HG02870 (cell line): ENCODE measurements around the gene ZNF326.
"Not testable (repeated sequence)": the region's sequence is repeated elsewhere in the genome, so short reads cannot be mapped to it uniquely, and the experiment has no call there.

Experiments used
- ATAC-seq: cut with Tn5 transposase; IDR thresholded peaks from one replicate; pipeline ENCODE4 v1.9.1; 2021; ENCODE audit warnings: mild to moderate bottlenecking, moderate library complexity; ENCODE audit not compliant: unreplicated experiment

The ZNF326 gene

DNA sequence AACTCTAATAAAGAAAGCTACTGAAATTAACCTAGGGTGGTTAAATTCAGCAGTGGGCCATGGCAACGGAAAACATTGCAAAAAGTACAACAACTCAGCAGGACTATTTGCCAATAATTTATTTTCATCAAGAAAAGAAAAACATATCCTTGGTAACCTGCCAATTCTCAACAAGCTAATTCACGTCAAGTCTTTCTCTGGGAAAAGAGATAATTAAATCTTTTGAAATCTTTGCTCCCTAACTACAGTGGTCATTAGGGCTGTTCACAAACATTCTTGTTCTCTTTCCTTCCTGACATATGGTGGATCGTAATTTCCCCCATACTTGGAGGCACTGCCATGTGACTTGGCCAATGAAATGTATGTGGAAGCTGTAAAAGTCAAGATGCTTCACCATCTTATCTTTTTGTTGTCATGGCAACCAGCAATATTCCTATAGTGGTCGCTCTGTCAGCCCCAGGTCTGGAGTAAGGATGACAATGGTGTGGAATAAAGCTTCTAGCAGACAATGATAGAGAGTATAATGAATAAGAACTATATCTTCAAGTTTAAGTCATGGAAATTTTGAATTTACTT lies 29.6 kb upstream of the ZNF326 start:
- no peak for ATAC-seq

DNA sequence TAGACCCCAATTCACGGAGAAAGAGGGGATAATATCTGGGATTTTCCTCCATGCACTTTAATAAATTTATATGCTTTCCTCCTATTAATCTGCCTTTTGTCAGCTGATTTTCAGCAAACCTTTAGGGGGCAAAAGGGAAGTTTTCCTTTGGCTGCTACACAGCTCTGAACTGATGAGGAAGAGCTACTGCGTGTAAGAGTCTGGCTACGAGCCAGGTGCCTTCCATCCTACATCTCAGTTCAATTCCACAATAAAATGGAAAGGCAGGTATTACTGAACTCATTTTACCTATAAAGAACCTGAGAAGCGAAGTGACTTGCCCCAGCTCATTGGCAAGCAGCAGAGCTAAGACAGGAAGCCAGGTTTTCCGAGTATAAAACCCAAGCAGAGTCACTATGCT lies 28.3 kb upstream of the ZNF326 start:
- ATAC-seq = no peak

- ATAC-seq = peak; percentile 88
Measured at GRCh38 chr1:89971600-89971999, 23.3 kb upstream of the ZNF326 start.

DNA sequence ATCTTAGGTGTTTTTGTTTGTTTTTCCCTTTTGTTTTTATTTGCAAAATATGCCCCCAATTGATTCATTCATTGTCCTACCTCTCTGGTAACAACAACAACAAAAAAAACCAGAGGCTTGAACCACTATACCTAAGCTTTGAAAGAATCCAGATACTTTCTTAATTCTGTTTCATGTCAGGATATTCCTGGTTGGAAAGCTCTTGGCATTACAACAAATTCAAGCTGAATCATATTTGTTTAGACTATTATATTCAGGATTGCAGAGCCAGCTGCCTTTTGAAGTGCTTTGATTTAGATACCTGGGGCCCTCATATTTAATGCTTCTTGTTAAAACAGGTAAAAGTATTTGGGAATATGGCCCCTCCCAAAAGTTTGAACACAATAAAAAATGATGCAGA lies 22.9 kb upstream of the ZNF326 start:
- ATAC-seq = no peak

DNA sequence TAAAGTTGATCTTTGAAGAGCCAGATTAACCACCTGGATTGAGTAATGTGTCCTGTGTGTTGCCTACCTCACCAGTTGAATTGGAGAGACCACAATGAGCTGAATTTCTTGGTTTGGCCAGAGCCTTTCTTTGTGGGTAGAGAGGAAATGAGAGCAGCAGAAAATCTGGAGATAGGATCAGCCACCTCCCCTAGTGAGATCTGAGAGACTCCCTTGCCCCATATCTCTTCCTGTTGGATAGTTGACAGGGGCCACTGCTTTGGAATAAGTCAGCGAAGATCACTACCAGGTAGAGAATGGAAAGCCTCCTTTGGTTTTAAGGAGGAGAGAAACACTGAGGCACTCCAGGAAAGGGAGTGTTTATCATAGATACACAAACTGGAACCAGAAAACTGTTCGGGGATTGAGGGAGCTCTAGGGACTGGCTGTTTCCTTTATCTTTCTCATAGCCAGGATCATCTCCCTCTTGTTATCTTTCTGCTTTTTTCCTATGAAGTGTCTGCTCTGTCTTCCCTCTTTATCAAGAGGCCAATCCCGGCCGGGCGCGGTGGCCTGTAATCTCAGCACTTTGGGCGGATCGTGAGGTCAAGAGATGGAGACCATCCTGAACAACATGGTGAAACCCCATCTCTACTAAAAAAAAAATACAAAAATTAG lies 21.3 kb upstream of the ZNF326 start:
- no peak for ATAC-seq

- no peak for ATAC-seq
Measured at GRCh38 chr1:89974256-89974655, 20.7 kb upstream of the ZNF326 start.

- ATAC-seq = no peak
Measured at GRCh38 chr1:89974696-89975470, 20.0 kb upstream of the ZNF326 start.

GRCh38 chr1:89975540-89976125 lies 19.3 kb upstream of the ZNF326 start:
- no peak for ATAC-seq

- no peak for ATAC-seq
Measured at GRCh38 chr1:89978755-89979154, 16.2 kb upstream of the ZNF326 start.

DNA sequence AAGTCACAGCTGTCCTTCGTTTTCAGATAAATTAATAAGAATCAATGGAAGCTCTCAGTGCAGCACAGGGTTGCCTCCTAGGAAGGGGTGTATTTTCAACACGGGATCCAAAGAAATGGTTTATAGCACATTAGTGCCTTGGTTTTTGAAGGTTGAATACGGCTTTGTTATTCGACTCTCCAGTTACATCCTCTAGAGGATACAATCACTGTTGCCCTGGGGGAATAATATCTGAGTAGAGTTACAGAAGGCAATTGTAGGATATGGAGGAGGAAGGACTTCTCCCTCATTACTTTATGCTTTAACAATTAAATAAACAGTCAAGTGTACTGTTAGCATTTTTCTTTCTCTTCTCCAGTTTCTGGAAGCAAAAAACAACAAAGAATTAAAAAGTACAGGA lies 14.3 kb upstream of the ZNF326 start:
- ATAC-seq = no peak

DNA sequence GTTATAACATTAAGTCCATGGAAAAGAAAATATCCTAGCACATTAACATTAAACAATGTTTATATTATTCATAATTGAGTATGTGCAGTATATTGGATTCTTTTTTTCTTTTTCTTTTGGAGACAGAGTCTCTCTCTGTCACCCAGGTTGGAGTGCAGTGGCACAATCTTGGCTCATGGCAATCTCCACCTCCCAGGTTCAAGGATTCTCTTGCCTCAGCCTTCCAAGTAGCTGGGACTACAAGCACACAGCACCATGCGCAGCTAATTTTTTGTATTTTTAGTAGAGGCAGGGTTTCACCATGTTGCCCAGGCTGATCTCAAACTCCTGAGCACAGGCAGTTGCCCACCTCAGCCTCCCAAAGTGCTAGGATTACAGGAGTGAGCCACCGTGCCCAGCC lies 12.1 kb upstream of the ZNF326 start:
- not testable (repeated sequence) for ATAC-seq

DNA sequence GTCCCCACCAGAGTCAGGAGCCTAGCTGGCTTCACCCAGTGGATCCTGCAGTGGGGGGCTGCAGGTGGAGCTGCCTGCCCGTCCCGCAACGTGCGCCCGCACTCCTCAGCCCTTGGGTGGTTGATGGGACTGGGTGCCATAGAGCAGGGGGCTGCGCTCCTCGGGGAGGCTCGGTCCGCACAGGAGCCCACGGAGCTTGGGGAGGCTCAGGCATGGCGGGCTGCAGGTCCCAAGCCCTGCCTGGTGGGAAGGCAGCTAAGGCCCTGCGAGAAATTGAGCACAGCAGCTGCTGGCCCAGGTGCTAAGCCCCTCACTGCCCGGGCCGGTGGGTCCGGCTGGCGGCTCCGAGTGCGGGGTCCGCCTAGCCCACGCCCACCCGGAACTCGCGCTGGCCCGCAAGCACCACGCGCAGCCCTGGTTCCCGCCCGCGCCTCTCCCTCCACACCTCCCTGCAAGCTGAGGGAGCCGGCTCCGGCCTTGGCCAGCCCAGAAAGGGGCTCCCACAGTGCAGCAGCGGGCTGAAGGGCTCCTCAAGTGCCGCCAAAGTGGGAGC lies 10.3 kb upstream of the ZNF326 start:
- not testable (repeated sequence) for ATAC-seq

- ATAC-seq = no peak
Measured at GRCh38 chr1:89986020-89986419, 8.9 kb upstream of the ZNF326 start.

DNA sequence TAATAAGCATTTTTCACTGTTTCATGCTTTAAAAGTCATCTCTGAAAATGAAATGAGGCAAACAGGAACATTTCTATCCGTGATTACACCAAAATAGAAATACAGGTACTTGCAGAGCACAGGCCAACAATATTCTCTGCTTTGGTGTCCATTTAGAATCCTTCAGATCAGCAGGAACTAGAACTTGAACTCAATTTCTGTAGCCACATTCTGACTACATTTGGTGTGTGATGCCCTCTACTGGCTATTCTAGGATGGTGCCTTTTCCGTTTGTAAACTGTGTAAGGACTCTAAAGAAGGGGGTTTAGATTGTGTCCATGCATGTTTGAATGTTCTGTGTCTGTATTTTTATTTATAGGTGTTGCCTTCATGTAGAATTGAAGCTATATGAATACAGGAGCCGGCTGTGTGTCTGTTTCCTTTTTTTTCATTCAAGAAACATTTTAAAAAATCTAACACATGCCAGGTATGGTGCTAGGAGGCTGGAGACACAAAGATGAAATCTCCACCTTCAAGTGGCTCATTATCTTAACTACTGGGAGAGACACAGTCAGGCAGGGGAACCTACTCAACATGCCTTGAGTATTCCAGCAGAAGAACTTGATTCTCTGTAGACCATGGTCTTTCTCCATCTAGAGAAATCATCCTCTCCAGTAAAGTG lies 7.6 kb upstream of the ZNF326 start:
- ATAC-seq = peak; percentile 73

DNA sequence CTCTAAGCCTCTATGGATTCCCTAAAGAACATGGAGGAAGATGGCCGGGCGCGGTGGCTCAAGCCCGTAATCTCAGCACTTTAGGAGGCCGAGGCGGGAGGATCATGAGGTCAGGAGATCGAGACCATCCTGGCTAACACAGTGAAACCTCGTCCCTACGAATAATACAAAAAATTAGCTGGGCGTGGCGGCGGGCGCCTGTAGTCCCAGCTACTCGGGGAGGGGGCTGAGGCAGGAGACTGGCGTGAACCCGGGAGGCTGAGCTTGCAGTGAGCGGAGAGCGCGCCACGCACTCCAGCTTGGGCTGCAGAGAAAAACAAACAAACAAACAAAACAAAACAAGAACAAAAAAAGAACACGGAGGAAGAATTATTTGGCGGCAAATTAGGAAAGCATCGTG lies 5.8 kb upstream of the ZNF326 start:
- ATAC-seq = no peak

- no peak for ATAC-seq
Measured at GRCh38 chr1:89989799-89990198, 5.1 kb upstream of the ZNF326 start.

DNA sequence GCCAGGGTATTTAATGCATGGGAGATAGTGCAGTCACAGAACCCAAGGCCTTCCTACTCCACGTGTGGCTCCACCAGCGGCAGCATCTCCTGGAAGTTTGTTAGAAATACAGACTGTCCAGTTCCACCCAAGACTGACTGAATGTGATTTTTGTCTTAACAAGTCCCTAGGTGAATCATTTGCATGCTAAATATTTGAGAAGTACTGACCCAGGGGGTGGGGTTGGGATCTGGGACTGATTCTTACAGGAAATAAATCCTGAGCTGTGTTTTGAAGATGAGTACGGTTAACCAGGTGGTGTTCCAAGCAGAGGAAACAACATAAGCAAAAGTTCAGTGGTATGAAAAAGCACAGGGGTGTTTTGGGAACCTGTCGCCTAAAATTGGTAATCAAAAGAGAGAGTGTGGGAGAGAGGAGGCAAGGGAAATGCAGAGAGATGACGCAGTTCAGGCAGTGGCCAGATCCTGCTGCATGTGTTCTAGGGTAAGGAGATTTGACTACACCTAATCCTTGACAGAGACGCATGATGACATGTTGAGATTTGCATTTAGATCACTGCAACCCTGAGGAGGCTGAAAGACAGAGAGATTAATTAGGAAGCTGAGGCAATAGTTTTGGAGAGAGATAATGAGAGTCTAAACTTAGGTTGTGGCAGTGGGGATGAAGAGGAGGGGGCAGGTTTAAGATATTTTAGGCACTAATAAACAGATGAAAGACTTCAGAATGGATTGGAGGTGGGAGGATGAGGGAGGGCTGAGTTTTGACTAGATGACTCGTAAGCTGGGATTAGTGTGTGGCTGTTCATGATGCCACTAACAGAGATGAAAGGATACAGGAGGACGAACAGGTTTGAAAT lies 3.7 kb upstream of the ZNF326 start:
- no peak for ATAC-seq

GRCh38 chr1:89993541-89993940 lies 1.4 kb upstream of the ZNF326 start:
- no peak for ATAC-seq

DNA sequence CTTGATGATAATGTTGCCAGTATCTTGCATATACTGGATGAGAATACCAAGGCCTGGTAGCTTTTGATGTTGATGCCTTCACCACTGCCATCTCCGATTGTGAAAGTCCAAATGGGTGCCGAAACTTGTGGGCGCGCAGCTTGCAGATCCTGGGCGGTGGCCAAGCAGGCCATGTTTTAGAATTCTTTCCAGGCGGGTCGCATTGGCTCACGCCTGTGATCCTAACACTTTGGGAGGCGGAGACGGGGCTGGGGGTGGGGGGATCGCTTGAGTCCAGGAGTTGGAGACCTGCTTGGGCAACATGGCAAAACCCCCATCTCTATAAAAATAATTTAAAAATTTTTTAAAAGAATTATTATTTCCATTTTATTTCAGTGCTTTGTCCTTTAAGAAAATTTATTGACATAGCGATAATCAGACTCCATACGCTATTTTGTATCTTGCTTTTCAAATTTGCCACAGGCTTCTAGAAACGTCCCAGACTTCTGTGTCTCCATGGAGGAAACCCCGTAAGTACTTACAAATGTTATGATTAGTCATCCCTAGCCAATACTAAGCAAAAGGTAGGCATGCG lies 592 bp upstream of the ZNF326 start:
- ATAC-seq = no peak
